ENCODE data around the gene LPAR3.
A peak's percentile ranks its signal among the peaks of the same experiment; 100 is the strongest.

The LPAR3 gene

GRCh38 chr1:84835169-84835568 lies 57.8 kb downstream of the LPAR3 start:
- peak overlapping the region in 4 of 21 experiments; percentile 29 to 43 (median 37) for H3K27ac ChIP-seq

GRCh38 chr1:84834419-84835064 lies 58.5 kb downstream of the LPAR3 start:
- H3K4me3 ChIP-seq: no peak overlapping the region
- H3K27ac ChIP-seq: peak overlapping the region in 6 of 21 experiments; percentile 11 to 44 (median 37)

More at GRCh38 chr1:84835169-84835568, 57.8 kb downstream of the LPAR3 start:
- H3K4me3 ChIP-seq: no peak overlapping the region

GRCh38 chr1:84833194-84833593 lies 59.8 kb downstream of the LPAR3 start:
- H3K27ac ChIP-seq: peak overlapping the region in 1 of 21 experiments; percentile 18
- no peak overlapping the region for H3K4me3 ChIP-seq

- no peak overlapping the region for H3K4me3 ChIP-seq
- H3K27ac ChIP-seq: no peak overlapping the region
Measured at GRCh38 chr1:84830136-84830535, 62.9 kb downstream of the LPAR3 start.

GRCh38 chr1:84827976-84828375 lies 65.0 kb downstream of the LPAR3 start:
- Histone ChIP-seq H3K4me3 (no peak overlapping the region), H3K27ac (no peak overlapping the region)

- Histone ChIP-seq H3K27ac (no peak overlapping the region), H3K4me3 (no peak overlapping the region)
Measured at GRCh38 chr1:84827555-84827954, 65.5 kb downstream of the LPAR3 start.

- Histone ChIP-seq H3K4me3 (no peak overlapping the region), H3K27ac (no peak overlapping the region)
Measured at GRCh38 chr1:84825161-84825560, 67.8 kb downstream of the LPAR3 start.

- H3K27ac ChIP-seq: no peak overlapping the region
Measured at GRCh38 chr1:84823991-84824390, 69.0 kb downstream of the LPAR3 start.

GRCh38 chr1:84823511-84823910 lies 69.5 kb downstream of the LPAR3 start:
- no peak overlapping the region for H3K27ac ChIP-seq
- no peak overlapping the region for H3K4me3 ChIP-seq

More at GRCh38 chr1:84823991-84824390, 69.0 kb downstream of the LPAR3 start:
- no peak overlapping the region for H3K4me3 ChIP-seq

- no peak overlapping the region for H3K27ac ChIP-seq
- no peak overlapping the region for H3K4me3 ChIP-seq
Measured at GRCh38 chr1:84810343-84810742, 82.7 kb downstream of the LPAR3 start.

GRCh38 chr1:84809023-84809422 lies 84.0 kb downstream of the LPAR3 start:
- H3K4me3 ChIP-seq: no peak overlapping the region
- H3K27ac ChIP-seq: no peak overlapping the region

GRCh38 chr1:84803604-84804003 lies 89.4 kb downstream of the LPAR3 start:
- no peak overlapping the region for H3K4me3 ChIP-seq
- no peak overlapping the region for H3K27ac ChIP-seq

GRCh38 chr1:84802567-84803232 lies 90.3 kb downstream of the LPAR3 start:
- no peak overlapping the region for H3K4me3 ChIP-seq
- no peak overlapping the region for H3K27ac ChIP-seq

- H3K4me3 ChIP-seq: no peak overlapping the region
- H3K27ac ChIP-seq: no peak overlapping the region
Measured at GRCh38 chr1:84800090-84801073, 92.6 kb downstream of the LPAR3 start.

GRCh38 chr1:84797603-84798002 lies 95.4 kb downstream of the LPAR3 start:
- H3K4me3 ChIP-seq: no peak overlapping the region
- no peak overlapping the region for H3K27ac ChIP-seq

GRCh38 chr1:84795966-84796600 lies 96.9 kb downstream of the LPAR3 start:
- Histone ChIP-seq H3K4me3 (no peak overlapping the region), H3K27ac (no peak overlapping the region)

GRCh38 chr1:84795213-84795612 lies 97.8 kb downstream of the LPAR3 start:
- Histone ChIP-seq H3K27ac (no peak overlapping the region), H3K4me3 (no peak overlapping the region)

- Histone ChIP-seq H3K4me3 (no peak overlapping the region), H3K27ac (no peak overlapping the region)
Measured at GRCh38 chr1:84792421-84792820, 100.6 kb downstream of the LPAR3 start.

- Histone ChIP-seq H3K4me3 (no peak overlapping the region), H3K27ac (no peak overlapping the region)
Measured at GRCh38 chr1:84789014-84789413, 104.0 kb downstream of the LPAR3 start.
